AG04450 (cell line): ENCODE measurements around the gene PDE1C. TPM values are rescaled to one million over a fixed set of nuclear protein-coding genes. Genes with fewer than 3 reads are reported as not detected.

Experiments used
- CTCF ChIA-PET: fragments of 300-600, 350-600 bp; formaldehyde crosslinking; extraction: SDS; loops from one replicate; lab custom pipeline; 2022; ENCODE audit warnings: antibody characterized with exemption, inconsistent platforms; lab: Charles Lee
- POLR2A ChIA-PET: fragments of 350-600 bp; formaldehyde crosslinking; extraction: SDS; loops from one replicate; lab custom pipeline; 2021; ENCODE audit warnings: antibody characterized with exemption, inconsistent platforms; lab: Yijun Ruan, JAX
- DNase-seq: peaks from one replicate; pipeline ENCODE4 v3.0.0-alpha.2; 2011; ENCODE audit warnings: low read depth, low spot score
- H3K27ac ChIP-seq: one replicate; pipeline ENCODE4 v1.5.1; 2012; ENCODE audit warnings: low read depth, low read length, control low read depth
- H3K27me3 ChIP-seq: one replicate; pipeline ENCODE4 v1.6.0; 2012; ENCODE audit warnings: low read length; ENCODE audit not compliant: control insufficient read depth, insufficient read depth
- H3K4me3 ChIP-seq: 2 replicates; pipeline ENCODE4 v1.5.1; 2011; ENCODE audit warnings: mild to moderate bottlenecking, low read depth, low read length, control low read depth
- H3K9me3 ChIP-seq: 2 replicates; pipeline ENCODE4 v1.5.1; 2012; ENCODE audit warnings: low read length; ENCODE audit not compliant: control insufficient read depth, insufficient read depth
- polyA plus RNA-seq: library from polyadenylated mRNA; depleted of rRNA; stranded (reverse); fragments of >200 nt; gene quantifications from 2 replicates; pipeline ENCODE4 v1.2.3, GENCODE V29; 2011
- TF ChIP-seq, protein P1 (sequence below): IDR thresholded peaks from 2 replicates; pipeline ENCODE4 v1.5.1; 2011; ENCODE audit warnings: low read depth, low read length, control low read depth, inconsistent platforms

The PDE1C gene
- polyA plus RNA-seq, 1 experiment, result 3.8 TPM

DNA sequence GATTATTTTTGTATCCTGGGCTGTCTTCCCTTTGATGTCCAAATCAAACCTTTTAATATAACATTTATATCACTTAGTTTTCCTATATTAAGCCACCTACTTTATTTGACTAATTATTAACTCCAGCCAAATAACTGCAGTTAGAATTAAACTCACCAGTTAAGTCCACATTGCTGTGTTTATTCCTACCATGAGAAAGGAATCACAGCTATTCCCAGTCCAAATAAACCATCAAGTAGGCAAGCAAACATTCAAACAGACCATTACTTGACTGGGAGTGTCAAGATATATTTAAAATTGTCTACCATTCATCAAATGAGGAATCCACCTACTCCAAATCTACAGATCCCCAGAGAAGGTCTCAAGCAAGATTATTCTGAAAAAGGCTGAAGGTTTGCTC, 22.4 kb downstream of the PDE1C start:
- DNase-seq, result no peak
- no peak overlapping the region for H3K27ac ChIP-seq
- H3K9me3 ChIP-seq, result no peaks in the 10 kb centered on the region
- no peak overlapping the region for H3K4me3 ChIP-seq
- TF ChIP-seq, protein P1, sequence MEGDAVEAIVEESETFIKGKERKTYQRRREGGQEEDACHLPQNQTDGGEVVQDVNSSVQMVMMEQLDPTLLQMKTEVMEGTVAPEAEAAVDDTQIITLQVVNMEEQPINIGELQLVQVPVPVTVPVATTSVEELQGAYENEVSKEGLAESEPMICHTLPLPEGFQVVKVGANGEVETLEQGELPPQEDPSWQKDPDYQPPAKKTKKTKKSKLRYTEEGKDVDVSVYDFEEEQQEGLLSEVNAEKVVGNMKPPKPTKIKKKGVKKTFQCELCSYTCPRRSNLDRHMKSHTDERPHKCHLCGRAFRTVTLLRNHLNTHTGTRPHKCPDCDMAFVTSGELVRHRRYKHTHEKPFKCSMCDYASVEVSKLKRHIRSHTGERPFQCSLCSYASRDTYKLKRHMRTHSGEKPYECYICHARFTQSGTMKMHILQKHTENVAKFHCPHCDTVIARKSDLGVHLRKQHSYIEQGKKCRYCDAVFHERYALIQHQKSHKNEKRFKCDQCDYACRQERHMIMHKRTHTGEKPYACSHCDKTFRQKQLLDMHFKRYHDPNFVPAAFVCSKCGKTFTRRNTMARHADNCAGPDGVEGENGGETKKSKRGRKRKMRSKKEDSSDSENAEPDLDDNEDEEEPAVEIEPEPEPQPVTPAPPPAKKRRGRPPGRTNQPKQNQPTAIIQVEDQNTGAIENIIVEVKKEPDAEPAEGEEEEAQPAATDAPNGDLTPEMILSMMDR, result no peak
- no peaks in the 10 kb centered on the region for H3K27me3 ChIP-seq
- ChIA-PET CTCF (no interaction called here), POLR2A (no interaction called here)

DNA sequence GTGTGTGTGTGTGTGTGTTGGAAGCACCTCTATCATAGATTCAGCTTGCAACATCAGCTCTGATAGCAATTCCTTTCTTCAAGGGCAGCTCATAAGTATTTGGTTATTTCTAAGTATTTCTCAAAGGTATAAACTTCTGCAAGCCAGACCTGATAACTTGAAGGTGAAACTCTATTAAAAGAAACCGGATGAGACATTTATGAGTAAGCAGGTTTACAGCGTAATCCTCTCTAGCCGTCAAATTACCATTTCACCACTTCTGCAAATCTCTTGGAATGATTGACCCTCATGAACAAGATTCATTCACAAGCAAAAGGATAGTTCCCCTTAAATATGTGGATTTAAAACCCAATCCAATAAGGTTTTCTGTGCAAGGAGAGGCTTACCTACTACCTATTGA, 23.1 kb downstream of the PDE1C start:
- TF ChIP-seq, protein P1, result no peak
- Histone ChIP-seq H3K9me3 (no peaks in the 10 kb centered on the region), H3K27ac (no peak overlapping the region), H3K4me3 (no peak overlapping the region), H3K27me3 (no peaks in the 10 kb centered on the region)
- ChIA-PET CTCF (no interaction called here), POLR2A (no interaction called here)
- DNase-seq, result no peak

DNA sequence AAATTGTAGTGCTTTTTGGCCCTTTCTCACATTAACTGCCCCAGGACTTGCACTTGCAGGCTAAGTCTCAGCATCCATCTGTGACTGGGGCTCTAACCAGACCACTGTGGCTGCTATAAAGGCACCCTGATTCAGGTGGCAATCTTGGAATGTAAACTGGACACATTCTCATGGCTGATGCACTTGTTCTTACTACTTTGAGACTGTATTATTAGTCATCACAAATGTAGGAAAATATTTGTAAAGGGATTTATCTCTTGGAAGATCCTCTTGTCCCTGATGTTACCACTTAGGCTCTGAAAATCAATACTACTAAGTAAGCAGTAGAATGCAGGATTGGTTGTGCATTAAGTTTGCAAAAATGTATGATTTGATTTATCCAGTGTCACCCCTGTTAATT, 25.0 kb downstream of the PDE1C start:
- POLR2A ChIA-PET, result no interaction called here
- Histone ChIP-seq H3K27me3 (no peaks in the 10 kb centered on the region), H3K9me3 (no peaks in the 10 kb centered on the region), H3K27ac (no peak overlapping the region), H3K4me3 (no peak overlapping the region)
- DNase-seq, result no peak
- TF ChIP-seq, protein P1, result no peak
- CTCF ChIA-PET, result no interaction called here

- CTCF ChIA-PET, result no interaction called here
These were observed 25.5 kb downstream of the PDE1C start for GRCh38 chr7:32044739-32045138.

DNA sequence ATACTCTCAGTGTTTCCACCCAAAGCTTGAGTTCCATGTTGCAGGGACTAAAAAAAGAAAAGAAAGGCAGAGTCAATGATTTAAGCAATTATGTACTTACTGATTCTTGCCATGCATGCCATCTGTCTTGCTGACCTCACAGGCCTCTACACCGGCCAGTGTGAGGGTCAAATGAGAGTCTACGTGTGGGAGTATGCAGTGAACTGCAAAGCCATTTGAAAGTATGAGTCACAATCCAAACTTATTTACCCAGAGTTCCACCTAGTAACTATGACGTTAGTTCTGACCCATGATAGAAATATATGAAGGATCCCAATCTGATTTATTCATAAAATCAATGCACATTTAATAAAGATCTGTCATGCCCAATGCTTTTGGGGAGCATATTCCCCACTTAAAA, 26.5 kb downstream of the PDE1C start:
- no peak overlapping the region for H3K27ac ChIP-seq
- no peak overlapping the region for H3K4me3 ChIP-seq

More at GRCh38 chr7:32044739-32045138, 25.5 kb downstream of the PDE1C start:
- Histone ChIP-seq H3K27me3 (no peaks in the 10 kb centered on the region), H3K4me3 (no peak overlapping the region), H3K27ac (no peak overlapping the region), H3K9me3 (no peaks in the 10 kb centered on the region)
- POLR2A ChIA-PET, result no interaction called here
- TF ChIP-seq, protein P1, result no peak
- DNase-seq, result no peak

More for the DNA sequence above, 26.5 kb downstream of the PDE1C start:
- TF ChIP-seq, protein P1, result no peak
- ChIA-PET CTCF (no interaction called here), POLR2A (no interaction called here)
- Histone ChIP-seq H3K9me3 (no peaks in the 10 kb centered on the region), H3K27me3 (no peaks in the 10 kb centered on the region)
- peak; percentile 7 for DNase-seq
